Activated T-helper 17 cell treated with anti-CD3 and anti-CD28 coated beads, Interleukin-2, amount 50 U/mL, for 72 hours (primary cell): Measurements from ENCODE around the gene GATB. TPM values are rescaled to one million over a fixed set of nuclear protein-coding genes. Genes with fewer than 3 reads are reported as not detected.

Source experiments
- ATAC-seq: fragments of 150-1000 bp; cut with Tn5 transposase; replicated peaks from 2 replicates; pipeline ENCODE4 v1.10.0; 2021; ENCODE audit warnings: mild to moderate bottlenecking, moderate library complexity
- H3K27ac Mint-ChIP-seq: one replicate; pipeline ENCODE4 v1.8.0; 2022; ENCODE audit warnings: mixed read lengths
- H3K27me3 Mint-ChIP-seq: one replicate; pipeline ENCODE4 v1.8.0; 2022; ENCODE audit warnings: mixed read lengths
- H3K36me3 Mint-ChIP-seq: one replicate; pipeline ENCODE4 v1.8.0; 2022; ENCODE audit warnings: low read depth, mild to moderate bottlenecking, mixed read lengths
- H3K4me1 Mint-ChIP-seq: one replicate; pipeline ENCODE4 v1.8.0; 2022; ENCODE audit warnings: mixed read lengths
- H3K4me3 Mint-ChIP-seq: one replicate; pipeline ENCODE4 v1.8.0; 2022; ENCODE audit warnings: mild to moderate bottlenecking, mixed read lengths
- H3K9me3 Mint-ChIP-seq: one replicate; pipeline ENCODE4 v1.8.0; 2022; ENCODE audit warnings: mixed read lengths
- total RNA-seq, 2 donors: library from RNA; stranded (reverse); gene quantifications; one replicate each; pipeline ENCODE4 v1.2.3, GENCODE V29; 2022

GATB gene
- total RNA-seq, 2 donors from 2014 or later: 19.1 to 24.1 TPM

- Mint-ChIP-seq H3K27me3 (no peaks in the 10 kb centered on the region), H3K4me1 (no peaks in the 10 kb centered on the region), H3K27ac (no peak overlapping the region), H3K9me3 (no peaks in the 10 kb centered on the region), H3K4me3 (no peak overlapping the region), H3K36me3 (peaks cover 5% of the 10 kb centered on the region)
- no peak for ATAC-seq
These were observed 86.8 kb downstream of the GATB start for GRCh38 chr4:151673908-151674520.

GRCh38 chr4:151672996-151673395 is 87.8 kb downstream of the GATB start:
- Mint-ChIP-seq H3K4me1 (no peaks in the 10 kb centered on the region), H3K9me3 (no peaks in the 10 kb centered on the region), H3K36me3 (peaks cover 2% of the 10 kb centered on the region), H3K27me3 (no peaks in the 10 kb centered on the region), H3K27ac (no peak overlapping the region), H3K4me3 (no peak overlapping the region)
- ATAC-seq: no peak

GRCh38 chr4:151671541-151672059 is 89.2 kb downstream of the GATB start:
- Mint-ChIP-seq H3K27me3 (no peaks in the 10 kb centered on the region), H3K4me3 (no peak overlapping the region), H3K9me3 (no peaks in the 10 kb centered on the region), H3K36me3 (no peaks in the 10 kb centered on the region), H3K27ac (no peak overlapping the region), H3K4me1 (no peaks in the 10 kb centered on the region)
- ATAC-seq: no peak

GRCh38 chr4:151670843-151671242 is 90.0 kb downstream of the GATB start:
- H3K27me3 Mint-ChIP-seq: no peaks in the 10 kb centered on the region
- ATAC-seq: no peak
- H3K9me3 Mint-ChIP-seq: no peaks in the 10 kb centered on the region
- H3K4me3 Mint-ChIP-seq: no peak overlapping the region
- H3K36me3 Mint-ChIP-seq: no peaks in the 10 kb centered on the region
- H3K27ac Mint-ChIP-seq: no peak overlapping the region
- H3K4me1 Mint-ChIP-seq: no peaks in the 10 kb centered on the region

GRCh38 chr4:151669990-151670389 is 90.8 kb downstream of the GATB start:
- no peaks in the 10 kb centered on the region for H3K9me3 Mint-ChIP-seq
- no peaks in the 10 kb centered on the region for H3K27me3 Mint-ChIP-seq
- ATAC-seq: no peak
- H3K27ac Mint-ChIP-seq: no peak overlapping the region
- no peak overlapping the region for H3K4me3 Mint-ChIP-seq
- no peaks in the 10 kb centered on the region for H3K36me3 Mint-ChIP-seq
- no peaks in the 10 kb centered on the region for H3K4me1 Mint-ChIP-seq

- Mint-ChIP-seq H3K27ac (no peak overlapping the region), H3K9me3 (no peaks in the 10 kb centered on the region), H3K36me3 (no peaks in the 10 kb centered on the region), H3K27me3 (no peaks in the 10 kb centered on the region), H3K4me3 (no peak overlapping the region), H3K4me1 (no peaks in the 10 kb centered on the region)
- no peak for ATAC-seq
These were observed 92.0 kb downstream of the GATB start for GRCh38 chr4:151668689-151669402.

- H3K27me3 Mint-ChIP-seq: no peaks in the 10 kb centered on the region
- no peak for ATAC-seq
- H3K36me3 Mint-ChIP-seq: no peaks in the 10 kb centered on the region
- no peaks in the 10 kb centered on the region for H3K9me3 Mint-ChIP-seq
- H3K4me1 Mint-ChIP-seq: no peaks in the 10 kb centered on the region
- no peak overlapping the region for H3K27ac Mint-ChIP-seq
- H3K4me3 Mint-ChIP-seq: no peak overlapping the region
These were observed 93.1 kb downstream of the GATB start for GRCh38 chr4:151667666-151668065.

- no peak for ATAC-seq
- Mint-ChIP-seq H3K9me3 (no peaks in the 10 kb centered on the region), H3K27ac (no peak overlapping the region), H3K4me1 (no peaks in the 10 kb centered on the region), H3K27me3 (no peaks in the 10 kb centered on the region), H3K4me3 (no peak overlapping the region), H3K36me3 (no peaks in the 10 kb centered on the region)
These were observed 93.8 kb downstream of the GATB start for GRCh38 chr4:151667048-151667447.

GRCh38 chr4:151666501-151666900 is 94.3 kb downstream of the GATB start:
- no peaks in the 10 kb centered on the region for H3K4me1 Mint-ChIP-seq
- no peak for ATAC-seq
- no peaks in the 10 kb centered on the region for H3K9me3 Mint-ChIP-seq
- H3K4me3 Mint-ChIP-seq: no peak overlapping the region
- H3K27ac Mint-ChIP-seq: no peak overlapping the region
- no peaks in the 10 kb centered on the region for H3K27me3 Mint-ChIP-seq
- H3K36me3 Mint-ChIP-seq: no peaks in the 10 kb centered on the region

- Mint-ChIP-seq H3K27ac (no peak overlapping the region), H3K27me3 (no peaks in the 10 kb centered on the region), H3K4me3 (no peak overlapping the region), H3K4me1 (no peaks in the 10 kb centered on the region), H3K36me3 (no peaks in the 10 kb centered on the region), H3K9me3 (no peaks in the 10 kb centered on the region)
- no peak for ATAC-seq
These were observed 95.1 kb downstream of the GATB start for GRCh38 chr4:151665785-151666127.

GRCh38 chr4:151665022-151665784 is 95.6 kb downstream of the GATB start:
- no peaks in the 10 kb centered on the region for H3K9me3 Mint-ChIP-seq
- ATAC-seq: no peak
- no peaks in the 10 kb centered on the region for H3K27me3 Mint-ChIP-seq
- no peak overlapping the region for H3K27ac Mint-ChIP-seq
- no peak overlapping the region for H3K4me3 Mint-ChIP-seq
- H3K4me1 Mint-ChIP-seq: no peaks in the 10 kb centered on the region
- H3K36me3 Mint-ChIP-seq: no peaks in the 10 kb centered on the region

- H3K27ac Mint-ChIP-seq: no peak overlapping the region
- peaks cover 5% of the 10 kb centered on the region for H3K4me1 Mint-ChIP-seq
- ATAC-seq: no peak
- no peaks in the 10 kb centered on the region for H3K27me3 Mint-ChIP-seq
- H3K4me3 Mint-ChIP-seq: no peak overlapping the region
- no peaks in the 10 kb centered on the region for H3K9me3 Mint-ChIP-seq
- no peaks in the 10 kb centered on the region for H3K36me3 Mint-ChIP-seq
These were observed 96.5 kb downstream of the GATB start for GRCh38 chr4:151664289-151664688.

- H3K4me1 Mint-ChIP-seq: peaks cover 8% of the 10 kb centered on the region
- no peaks in the 10 kb centered on the region for H3K36me3 Mint-ChIP-seq
- H3K27ac Mint-ChIP-seq: no peak overlapping the region
- no peaks in the 10 kb centered on the region for H3K27me3 Mint-ChIP-seq
- ATAC-seq: no peak
- H3K9me3 Mint-ChIP-seq: no peaks in the 10 kb centered on the region
- no peak overlapping the region for H3K4me3 Mint-ChIP-seq
These were observed 97.7 kb downstream of the GATB start for GRCh38 chr4:151663109-151663508.

- peaks cover 8% of the 10 kb centered on the region for H3K4me1 Mint-ChIP-seq
- H3K4me3 Mint-ChIP-seq: no peak overlapping the region
These were observed 98.9 kb downstream of the GATB start for GRCh38 chr4:151661873-151662272.

GRCh38 chr4:151660676-151661075 is 100.1 kb downstream of the GATB start:
- Mint-ChIP-seq H3K27me3 (no peaks in the 10 kb centered on the region), H3K27ac (no peak overlapping the region), H3K4me3 (no peak overlapping the region)

More at GRCh38 chr4:151661873-151662272, 98.9 kb downstream of the GATB start:
- no peaks in the 10 kb centered on the region for H3K36me3 Mint-ChIP-seq
- no peak overlapping the region for H3K27ac Mint-ChIP-seq
- H3K9me3 Mint-ChIP-seq: no peaks in the 10 kb centered on the region
- ATAC-seq: no peak
- no peaks in the 10 kb centered on the region for H3K27me3 Mint-ChIP-seq

More at GRCh38 chr4:151660676-151661075, 100.1 kb downstream of the GATB start:
- Mint-ChIP-seq H3K9me3 (no peaks in the 10 kb centered on the region), H3K36me3 (no peaks in the 10 kb centered on the region), H3K4me1 (peaks cover 8% of the 10 kb centered on the region)
- no peak for ATAC-seq
